ENCODE data around the gene SDHB.

The SDHB gene

GRCh38 chr1:16981269-16981849 lies 72.5 kb downstream of the SDHB start:
- DNase-seq: no peak

GRCh38 chr1:16980473-16981268 lies 73.2 kb downstream of the SDHB start, which contains the start of gene MFAP2:
TSS of gene MFAP2 (minus strand) at chr1:16980620. CDS start at chr1:16978273, 2,347 bp downstream.
- no peak for DNase-seq

DNA sequence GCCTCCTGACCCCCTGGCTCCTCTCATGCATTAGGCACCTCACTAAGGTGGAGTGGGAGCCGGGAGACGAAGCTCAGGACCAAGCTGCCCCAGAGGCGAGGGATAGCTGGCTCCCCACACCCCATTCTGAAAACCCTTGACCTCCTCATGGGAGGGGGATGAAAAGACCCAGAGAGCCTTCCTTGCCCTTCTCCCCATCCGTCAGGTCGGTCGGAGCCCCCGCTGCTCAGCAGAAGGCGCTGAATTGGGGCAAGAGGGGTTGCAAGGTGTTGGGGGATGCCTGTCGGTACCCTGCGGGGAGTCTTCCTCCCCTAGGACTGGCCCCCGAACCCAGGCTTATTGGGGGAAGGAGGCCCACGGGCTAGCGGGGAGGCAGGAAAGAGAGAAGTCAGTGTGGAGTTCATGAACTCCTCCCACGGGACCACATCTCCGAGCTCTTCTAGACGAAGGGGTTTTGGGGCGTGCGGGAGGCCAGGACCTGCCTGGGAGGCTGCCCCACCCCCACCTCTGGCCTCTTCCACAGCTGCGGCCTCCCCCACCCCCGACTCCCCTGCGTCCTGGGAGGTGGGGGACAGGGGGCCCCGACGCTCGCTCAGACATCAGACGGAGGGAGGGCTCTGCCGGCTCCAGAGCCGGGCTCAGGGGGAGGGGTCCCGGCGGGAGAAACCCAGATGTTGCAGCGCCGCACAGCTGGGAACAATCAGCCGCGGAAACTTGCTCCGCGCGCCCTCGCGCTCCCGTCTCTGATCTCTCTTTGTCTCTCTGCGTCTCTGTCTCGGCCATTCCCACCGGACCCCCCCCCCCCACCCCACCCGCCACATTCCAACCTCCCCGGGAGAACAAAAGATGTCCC lies 74.1 kb downstream of the SDHB start:
- DNase-seq: no peak

DNA sequence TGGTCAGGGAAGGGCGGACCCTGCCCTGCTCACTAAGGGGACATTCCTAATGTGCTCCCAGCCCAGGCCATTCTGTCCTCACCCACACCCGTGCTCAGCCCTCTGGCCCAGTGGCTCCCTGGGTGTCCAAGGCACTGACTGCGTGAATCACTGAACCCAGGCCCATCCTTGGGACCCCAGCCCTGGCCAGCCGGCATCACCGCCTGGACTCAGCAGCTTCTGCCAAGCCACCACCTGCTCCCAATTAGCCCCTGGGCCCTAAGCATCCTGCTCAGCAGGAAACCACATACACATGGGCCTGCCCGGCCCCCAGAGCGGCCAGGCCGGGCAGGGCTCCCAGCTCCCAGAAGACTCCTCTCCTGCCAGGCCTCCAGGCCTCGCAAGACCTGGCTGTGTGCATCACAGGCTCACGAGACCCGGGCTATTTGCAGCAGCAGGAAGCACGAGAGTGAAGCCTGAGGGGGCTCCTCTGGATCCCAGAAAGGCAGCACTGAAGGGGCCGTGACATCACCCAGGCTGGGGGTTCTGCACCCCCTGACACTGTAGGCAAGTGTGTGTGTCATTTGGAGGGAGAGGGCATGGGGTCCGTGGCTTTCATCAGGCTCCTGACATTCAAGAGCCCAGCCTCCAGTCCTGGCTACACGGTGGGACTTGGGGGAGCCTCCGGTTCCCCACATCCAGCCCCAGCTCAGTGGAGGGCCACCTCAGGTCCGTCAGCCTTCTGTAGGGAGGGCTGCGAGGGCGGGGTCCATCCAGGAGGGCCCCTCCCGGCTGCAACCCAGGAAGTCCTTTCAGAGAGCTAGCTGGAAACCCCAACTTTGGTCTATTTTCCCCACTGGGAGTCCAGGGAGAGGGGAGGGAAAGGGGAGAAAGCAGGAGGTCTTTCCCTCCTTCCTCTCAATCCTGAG lies 75.0 kb downstream of the SDHB start:
- DNase-seq: no peak

DNA sequence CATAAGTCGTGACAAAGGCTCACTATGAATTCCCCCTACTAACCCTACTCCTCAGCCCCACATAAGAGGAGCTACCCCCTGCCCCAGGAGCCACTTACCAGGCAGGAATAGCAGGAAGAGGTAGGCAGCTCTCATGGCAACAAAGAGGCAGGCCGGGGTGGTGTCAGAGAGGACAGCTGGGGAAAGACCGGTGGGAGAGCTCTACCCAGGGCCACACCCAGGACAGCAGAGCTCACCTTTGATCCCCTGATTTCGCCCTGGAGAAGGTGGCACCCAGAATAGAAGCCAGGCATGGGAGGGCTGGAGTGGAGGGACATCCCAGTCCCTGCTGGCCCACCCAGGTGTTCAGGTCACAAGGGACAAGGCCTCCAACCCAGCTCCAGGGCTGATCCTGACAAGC lies 75.7 kb downstream of the SDHB start:
- no peak for DNase-seq

DNA sequence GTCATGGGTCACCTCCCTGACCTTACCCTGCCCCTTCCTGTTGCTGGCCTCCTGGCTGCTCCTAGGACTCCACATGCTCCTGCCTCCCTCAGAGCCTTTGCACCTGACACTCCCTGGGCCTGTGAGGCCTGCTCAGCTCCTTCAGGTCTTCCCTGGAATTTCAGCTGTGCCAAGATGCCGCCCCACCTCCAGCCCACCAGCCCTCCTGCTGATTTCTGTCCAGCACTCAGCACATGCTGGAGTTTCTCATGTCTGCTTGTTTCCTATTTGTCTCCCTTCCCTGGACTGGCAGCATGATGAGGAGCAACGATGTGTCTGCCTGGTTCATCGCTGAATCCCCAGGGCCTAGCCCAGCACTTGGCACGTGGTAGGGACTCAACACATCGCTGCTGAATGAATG lies 76.5 kb downstream of the SDHB start:
- DNase-seq: no peak

DNA sequence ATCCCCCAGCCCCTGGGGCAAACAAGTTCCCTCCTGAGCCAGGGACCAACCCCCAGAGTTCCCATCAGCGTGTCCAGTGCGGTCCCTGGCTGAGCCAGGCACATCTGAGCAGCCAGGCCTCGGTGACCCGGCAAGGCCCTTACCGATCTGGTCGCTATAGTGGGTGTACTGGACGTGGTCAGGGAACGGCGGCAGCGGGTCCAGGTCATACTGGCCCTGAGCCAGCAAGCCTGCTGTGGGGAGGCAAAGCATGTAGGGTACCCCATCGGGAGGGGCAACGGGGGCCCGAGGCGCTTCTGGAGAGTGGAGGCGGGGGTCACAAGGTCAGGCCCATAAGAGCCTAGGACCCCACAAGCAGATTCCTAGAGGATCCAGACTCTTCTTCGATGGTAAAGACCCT lies 76.9 kb downstream of the SDHB start:
- no peak for DNase-seq

- no peak for DNase-seq
These were observed 78.0 kb downstream of the SDHB start for GRCh38 chr1:16975838-16976237.

GRCh38 chr1:16975211-16975610 lies 78.6 kb downstream of the SDHB start:
- DNase-seq: no peak

DNA sequence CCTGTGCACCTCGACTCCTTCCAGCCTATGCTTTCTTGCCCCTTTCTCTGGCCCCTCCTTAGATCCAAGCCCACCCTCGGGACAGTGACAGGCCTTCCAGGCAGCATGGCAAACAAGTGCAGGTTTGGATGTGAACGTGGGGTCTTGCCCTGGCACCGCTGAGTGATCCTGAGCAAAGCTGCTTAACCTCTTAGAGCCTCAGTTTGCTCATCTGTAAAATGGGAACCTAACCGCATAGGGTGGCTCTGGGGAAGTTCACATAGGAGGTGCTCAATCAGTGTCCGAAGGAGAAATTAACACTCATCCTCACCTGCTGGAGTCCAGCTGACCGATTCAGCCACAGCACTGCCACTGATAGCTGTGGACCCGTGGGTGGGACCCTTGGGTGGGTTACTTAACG lies 80.6 kb downstream of the SDHB start:
- DNase-seq: no peak

DNA sequence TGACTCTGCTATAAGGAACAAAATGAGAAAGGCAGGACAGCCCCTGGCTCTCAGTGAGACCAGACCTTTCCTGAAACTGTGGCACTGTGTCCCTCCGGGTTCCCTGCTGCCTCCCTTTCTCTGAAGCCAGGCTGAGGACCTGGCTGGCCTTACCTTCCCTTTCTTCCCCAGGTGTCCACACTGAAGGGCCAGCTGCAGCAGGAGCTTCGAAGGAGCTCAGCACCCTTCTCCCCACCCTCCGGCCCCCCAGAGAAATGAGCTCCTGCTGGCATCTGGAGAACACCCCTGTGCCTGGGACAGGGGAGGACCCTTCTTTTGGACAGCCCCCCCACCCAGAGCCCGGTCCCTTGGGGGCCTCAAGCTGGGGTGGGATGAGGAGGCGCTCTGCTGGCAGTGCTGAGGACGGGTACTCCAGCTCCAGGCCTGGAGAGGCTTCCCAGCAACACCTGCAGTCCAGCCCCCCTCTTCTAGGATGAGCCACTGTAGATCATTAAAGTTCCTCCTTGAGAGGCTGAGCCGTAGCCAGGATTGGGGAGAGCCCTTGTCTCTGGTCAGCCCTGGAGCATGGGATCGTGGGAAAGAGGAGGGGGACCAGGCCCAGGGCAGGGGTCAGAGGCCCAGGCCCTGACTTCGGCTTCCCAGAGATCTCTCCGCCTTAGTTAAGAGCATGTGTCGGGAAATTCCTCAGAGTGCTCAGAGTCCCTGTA lies 81.5 kb downstream of the SDHB start:
- DNase-seq: no peak

DNA sequence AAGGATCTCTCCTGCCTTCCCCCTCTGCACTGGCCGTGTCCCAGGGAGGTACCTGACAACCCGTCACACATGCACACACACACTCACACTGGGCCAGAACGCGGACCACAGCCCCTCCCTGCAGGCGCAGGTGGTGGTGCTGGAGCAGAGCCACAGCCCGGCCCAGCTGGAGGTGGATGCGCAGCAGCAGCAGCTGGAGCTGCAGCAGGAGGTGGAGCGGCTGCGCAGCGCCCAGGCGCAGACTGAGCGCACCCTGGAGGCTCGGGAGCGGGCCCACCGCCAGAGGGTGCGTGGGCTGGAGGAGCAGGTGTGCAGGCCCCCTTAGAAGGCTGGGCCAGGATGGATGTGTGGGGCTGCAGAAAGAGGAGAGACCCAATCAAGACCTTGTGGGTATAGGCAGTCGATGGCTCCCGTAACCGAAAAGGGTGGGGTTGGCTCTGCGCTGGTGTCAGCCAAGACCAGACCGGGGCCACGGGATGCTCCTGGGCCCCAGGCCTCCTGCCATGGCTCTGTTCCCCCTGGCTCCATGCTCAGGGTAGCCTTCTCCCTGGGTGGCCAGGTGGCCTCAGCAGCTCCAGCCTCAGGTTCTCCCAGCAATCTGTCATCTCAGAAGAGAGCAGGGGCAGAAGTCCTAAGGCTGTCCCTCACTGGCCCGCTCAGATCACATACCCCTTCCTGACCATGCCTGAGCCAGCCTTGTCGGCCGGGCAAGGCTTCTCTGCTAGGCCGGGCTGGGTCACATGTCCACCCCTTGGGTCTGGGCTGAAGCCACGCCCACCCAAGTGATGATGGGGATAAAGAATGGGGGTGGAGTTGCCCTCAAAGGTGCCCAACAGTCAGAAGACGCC lies 82.3 kb downstream of the SDHB start:
- peak; percentile 17 for DNase-seq

GRCh38 chr1:16970132-16970910 lies 83.5 kb downstream of the SDHB start:
- no peak for DNase-seq

GRCh38 chr1:16969651-16970050 lies 84.2 kb downstream of the SDHB start:
- DNase-seq: no peak

DNA sequence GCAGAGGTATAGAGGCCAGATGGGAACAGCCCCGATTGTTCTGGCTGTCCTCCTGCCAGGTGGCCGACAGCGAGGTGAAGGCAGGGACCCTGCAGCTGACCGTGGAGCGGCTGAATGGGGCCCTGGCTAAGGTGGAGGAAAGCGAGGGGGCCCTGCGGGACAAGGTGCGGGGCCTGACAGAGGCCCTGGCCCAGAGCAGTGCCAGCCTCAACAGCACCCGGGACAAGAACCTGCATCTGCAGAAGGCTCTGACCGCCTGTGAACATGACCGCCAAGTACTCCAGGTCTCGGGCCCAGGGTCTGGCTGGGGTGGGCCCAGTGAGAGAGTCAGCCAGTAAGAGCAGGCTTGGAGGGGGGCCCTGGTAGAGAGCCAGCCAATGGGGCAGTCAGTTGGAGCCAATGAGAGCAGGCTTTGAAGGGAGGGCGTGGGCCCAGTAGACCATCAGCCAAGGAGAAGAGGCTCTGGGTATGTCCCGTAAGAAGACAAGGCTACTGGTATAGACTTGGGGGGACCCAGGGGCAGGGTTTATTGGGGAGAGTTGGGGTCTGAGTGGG lies 84.7 kb downstream of the SDHB start:
- DNase-seq: no peak
